SK-N-SH treated with all-trans-retinoic acid at 6 μM for 48 hours (cell line): Measurements from ENCODE around the gene SEMA5B.

Experiments
- ARNTL ChIP-seq: fragments of 450-650 bp; formaldehyde crosslinking; IDR thresholded peaks from 2 replicates; pipeline ENCODE4 v1.5.0; 2020; ENCODE audit warnings: low read depth, mild to moderate bottlenecking, moderate library complexity, borderline replicate concordance
- BACH2 ChIP-seq: fragments of 250-450 bp; sonication (Bioruptor Pico); IDR thresholded peaks from 2 replicates; pipeline ENCODE4 v1.9.0; 2021; ENCODE audit warnings: mild to moderate bottlenecking, borderline replicate concordance
- CSDC2 ChIP-seq: fragments of 250-450 bp; sonication (Bioruptor Pico); IDR thresholded peaks from 2 replicates; pipeline ENCODE4 v1.5.0; 2020; ENCODE audit warnings: mild to moderate bottlenecking, moderate library complexity
- ESRRG ChIP-seq: fragments of 250-450 bp; sonication (Bioruptor Pico); IDR thresholded peaks from 2 replicates; pipeline ENCODE4 v1.6.1; 2021; ENCODE audit warnings: mild to moderate bottlenecking
- OSR1 ChIP-seq: fragments of 250-450 bp; sonication (Bioruptor Pico); IDR thresholded peaks from 2 replicates; pipeline ENCODE4 v1.8.0; 2022; ENCODE audit warnings: moderate library complexity, mild to moderate bottlenecking, inconsistent platforms
- PPARA ChIP-seq: fragments of 250-450 bp; sonication (Bioruptor Pico); IDR thresholded peaks from 2 replicates; pipeline ENCODE4 v1.5.0; 2020; ENCODE audit warnings: mild to moderate bottlenecking, borderline replicate concordance
- RARB ChIP-seq: fragments of 250-450 bp; sonication (Bioruptor Pico); IDR thresholded peaks from 2 replicates; pipeline ENCODE4 v1.8.0; 2021; ENCODE audit warnings: mild to moderate bottlenecking, moderate library complexity
- ZC3H10 ChIP-seq: fragments of 250-450 bp; sonication (Bioruptor Pico); IDR thresholded peaks from 2 replicates; pipeline ENCODE4 v1.5.1; 2021; ENCODE audit warnings: mild to moderate bottlenecking, moderate library complexity
- ZFP3 ChIP-seq: fragments of 250-450 bp; sonication (Bioruptor Pico); IDR thresholded peaks from 2 replicates; pipeline ENCODE4 v1.5.0; 2020; ENCODE audit warnings: mild to moderate bottlenecking, moderate library complexity
- ZNF70 ChIP-seq: fragments of 450-650 bp; formaldehyde crosslinking; IDR thresholded peaks from 2 replicates; pipeline ENCODE4 v1.5.0; 2020; ENCODE audit warnings: mild to moderate bottlenecking, moderate library complexity
- ZNF8 ChIP-seq: fragments of 450-650 bp; formaldehyde crosslinking; IDR thresholded peaks from 2 replicates; pipeline ENCODE4 v1.5.0; 2020; ENCODE audit warnings: mild to moderate bottlenecking, moderate library complexity
- TF ChIP-seq, protein P1 (sequence below): fragments of 250-450 bp; sonication (Bioruptor Pico); IDR thresholded peaks from 2 replicates; pipeline ENCODE4 v1.5.1; 2020; ENCODE audit warnings: low read depth, mild to moderate bottlenecking, moderate library complexity
- TF ChIP-seq, protein P2 (sequence below): fragments of 250-450 bp; sonication (Bioruptor Pico); IDR thresholded peaks from 2 replicates; pipeline ENCODE4 v1.8.0; 2020; ENCODE audit warnings: mild to moderate bottlenecking, moderate library complexity, borderline replicate concordance
- TF ChIP-seq, protein P3 (sequence below): fragments of 250-450 bp; sonication (Bioruptor Pico); IDR thresholded peaks from 2 replicates; pipeline ENCODE4 v1.8.0; 2021; ENCODE audit warnings: low read depth, mild to moderate bottlenecking, moderate library complexity, borderline replicate concordance

DNA sequence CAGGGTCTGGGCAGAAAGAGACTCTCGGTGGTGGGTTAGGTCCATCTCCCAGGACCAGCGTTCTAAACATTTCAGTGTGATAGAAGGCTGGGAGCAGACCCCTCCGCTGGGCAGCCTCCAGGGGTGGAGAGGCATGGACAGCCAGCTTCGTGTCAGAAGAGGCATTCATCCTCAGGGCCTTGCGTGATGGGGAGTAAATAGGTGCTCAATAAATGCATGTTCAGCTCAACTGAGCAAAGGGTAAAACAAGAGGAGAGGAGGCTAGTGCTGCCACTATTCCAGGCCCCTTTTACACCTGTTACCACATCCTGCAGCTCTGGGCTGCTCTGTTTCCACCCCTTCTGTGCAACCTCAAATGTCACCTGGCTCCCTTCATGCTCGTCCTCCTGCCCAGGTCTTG, 49.0 kb downstream of the SEMA5B start:
- TF ChIP-seq ESRRG (CRISPR knock-in tag) = no peak
- no peak for TF ChIP-seq OSR1 (CRISPR knock-in tag)
- TF ChIP-seq ARNTL (CRISPR knock-in tag) = no peak
- TF ChIP-seq ZNF70 (CRISPR knock-in tag) = no peak
- TF ChIP-seq ZFP3 (CRISPR knock-in tag) = no peak
- TF ChIP-seq ZNF8 = no peak
- no peak for TF ChIP-seq RARB (CRISPR knock-in tag)
- TF ChIP-seq BACH2 (CRISPR knock-in tag) = no peak
- TF ChIP-seq, protein P1, sequence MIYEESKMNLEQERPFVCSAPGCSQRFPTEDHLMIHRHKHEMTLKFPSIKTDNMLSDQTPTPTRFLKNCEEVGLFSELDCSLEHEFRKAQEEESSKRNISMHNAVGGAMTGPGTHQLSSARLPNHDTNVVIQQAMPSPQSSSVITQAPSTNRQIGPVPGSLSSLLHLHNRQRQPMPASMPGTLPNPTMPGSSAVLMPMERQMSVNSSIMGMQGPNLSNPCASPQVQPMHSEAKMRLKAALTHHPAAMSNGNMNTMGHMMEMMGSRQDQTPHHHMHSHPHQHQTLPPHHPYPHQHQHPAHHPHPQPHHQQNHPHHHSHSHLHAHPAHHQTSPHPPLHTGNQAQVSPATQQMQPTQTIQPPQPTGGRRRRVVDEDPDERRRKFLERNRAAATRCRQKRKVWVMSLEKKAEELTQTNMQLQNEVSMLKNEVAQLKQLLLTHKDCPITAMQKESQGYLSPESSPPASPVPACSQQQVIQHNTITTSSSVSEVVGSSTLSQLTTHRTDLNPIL (CRISPR knock-in tag) = no peak
- TF ChIP-seq, protein P2, sequence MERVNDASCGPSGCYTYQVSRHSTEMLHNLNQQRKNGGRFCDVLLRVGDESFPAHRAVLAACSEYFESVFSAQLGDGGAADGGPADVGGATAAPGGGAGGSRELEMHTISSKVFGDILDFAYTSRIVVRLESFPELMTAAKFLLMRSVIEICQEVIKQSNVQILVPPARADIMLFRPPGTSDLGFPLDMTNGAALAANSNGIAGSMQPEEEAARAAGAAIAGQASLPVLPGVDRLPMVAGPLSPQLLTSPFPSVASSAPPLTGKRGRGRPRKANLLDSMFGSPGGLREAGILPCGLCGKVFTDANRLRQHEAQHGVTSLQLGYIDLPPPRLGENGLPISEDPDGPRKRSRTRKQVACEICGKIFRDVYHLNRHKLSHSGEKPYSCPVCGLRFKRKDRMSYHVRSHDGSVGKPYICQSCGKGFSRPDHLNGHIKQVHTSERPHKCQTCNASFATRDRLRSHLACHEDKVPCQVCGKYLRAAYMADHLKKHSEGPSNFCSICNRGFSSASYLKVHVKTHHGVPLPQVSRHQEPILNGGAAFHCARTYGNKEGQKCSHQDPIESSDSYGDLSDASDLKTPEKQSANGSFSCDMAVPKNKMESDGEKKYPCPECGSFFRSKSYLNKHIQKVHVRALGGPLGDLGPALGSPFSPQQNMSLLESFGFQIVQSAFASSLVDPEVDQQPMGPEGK = no peak
- TF ChIP-seq ZC3H10 = no peak
- TF ChIP-seq PPARA (CRISPR knock-in tag) = no peak
- TF ChIP-seq, protein P3, sequence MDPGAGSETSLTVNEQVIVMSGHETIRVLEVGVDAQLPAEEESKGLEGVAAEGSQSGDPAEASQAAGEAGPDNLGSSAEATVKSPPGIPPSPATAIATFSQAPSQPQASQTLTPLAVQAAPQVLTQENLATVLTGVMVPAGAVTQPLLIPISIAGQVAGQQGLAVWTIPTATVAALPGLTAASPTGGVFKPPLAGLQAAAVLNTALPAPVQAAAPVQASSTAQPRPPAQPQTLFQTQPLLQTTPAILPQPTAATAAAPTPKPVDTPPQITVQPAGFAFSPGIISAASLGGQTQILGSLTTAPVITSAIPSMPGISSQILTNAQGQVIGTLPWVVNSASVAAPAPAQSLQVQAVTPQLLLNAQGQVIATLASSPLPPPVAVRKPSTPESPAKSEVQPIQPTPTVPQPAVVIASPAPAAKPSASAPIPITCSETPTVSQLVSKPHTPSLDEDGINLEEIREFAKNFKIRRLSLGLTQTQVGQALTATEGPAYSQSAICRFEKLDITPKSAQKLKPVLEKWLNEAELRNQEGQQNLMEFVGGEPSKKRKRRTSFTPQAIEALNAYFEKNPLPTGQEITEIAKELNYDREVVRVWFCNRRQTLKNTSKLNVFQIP = no peak
- TF ChIP-seq CSDC2 (CRISPR knock-in tag) = no peak
